HG03571 (cell line): ENCODE data around the gene HECW1.

Source experiments
- ATAC-seq: cut with Tn5 transposase; IDR thresholded peaks from one replicate; pipeline ENCODE4 v1.9.1; 2021; ENCODE audit not compliant: unreplicated experiment

HECW1 gene

DNA sequence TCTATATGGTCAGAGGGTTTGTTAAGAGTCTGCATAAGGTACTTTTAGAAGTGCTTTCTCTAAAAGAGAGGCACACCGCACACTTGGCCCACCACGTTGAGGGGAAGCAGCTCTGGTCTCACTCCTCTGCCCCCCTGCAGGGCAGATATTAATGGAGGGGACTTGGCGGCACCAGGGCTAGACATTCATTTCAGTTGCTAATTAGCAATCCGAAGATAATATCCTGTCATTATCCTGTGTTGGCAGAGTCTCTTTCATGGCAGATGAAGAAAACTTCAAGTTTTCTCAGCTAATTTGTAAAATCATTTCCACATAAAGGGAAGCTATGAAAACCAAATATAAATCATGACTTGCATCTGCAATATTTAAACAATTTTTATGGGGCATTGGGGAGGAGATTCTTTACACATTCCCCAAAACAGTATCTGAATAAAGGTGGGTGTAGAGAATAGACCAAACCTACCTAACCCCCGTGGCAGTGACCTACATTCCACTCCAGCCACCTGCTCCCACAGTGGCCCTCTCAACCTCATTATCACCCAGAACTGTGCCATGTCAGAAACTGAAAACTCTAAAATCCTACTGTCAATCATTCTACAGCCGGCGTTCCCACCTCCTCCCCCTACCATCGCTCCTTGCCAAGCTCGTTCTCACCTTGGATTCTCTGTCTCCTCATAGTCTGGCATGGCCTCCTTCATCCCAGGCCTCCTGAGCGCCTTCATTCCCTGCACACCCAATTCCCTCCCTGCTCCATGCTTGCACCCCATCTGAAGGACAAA is 416.3 kb downstream of the HECW1 start:
- no peak for ATAC-seq

DNA sequence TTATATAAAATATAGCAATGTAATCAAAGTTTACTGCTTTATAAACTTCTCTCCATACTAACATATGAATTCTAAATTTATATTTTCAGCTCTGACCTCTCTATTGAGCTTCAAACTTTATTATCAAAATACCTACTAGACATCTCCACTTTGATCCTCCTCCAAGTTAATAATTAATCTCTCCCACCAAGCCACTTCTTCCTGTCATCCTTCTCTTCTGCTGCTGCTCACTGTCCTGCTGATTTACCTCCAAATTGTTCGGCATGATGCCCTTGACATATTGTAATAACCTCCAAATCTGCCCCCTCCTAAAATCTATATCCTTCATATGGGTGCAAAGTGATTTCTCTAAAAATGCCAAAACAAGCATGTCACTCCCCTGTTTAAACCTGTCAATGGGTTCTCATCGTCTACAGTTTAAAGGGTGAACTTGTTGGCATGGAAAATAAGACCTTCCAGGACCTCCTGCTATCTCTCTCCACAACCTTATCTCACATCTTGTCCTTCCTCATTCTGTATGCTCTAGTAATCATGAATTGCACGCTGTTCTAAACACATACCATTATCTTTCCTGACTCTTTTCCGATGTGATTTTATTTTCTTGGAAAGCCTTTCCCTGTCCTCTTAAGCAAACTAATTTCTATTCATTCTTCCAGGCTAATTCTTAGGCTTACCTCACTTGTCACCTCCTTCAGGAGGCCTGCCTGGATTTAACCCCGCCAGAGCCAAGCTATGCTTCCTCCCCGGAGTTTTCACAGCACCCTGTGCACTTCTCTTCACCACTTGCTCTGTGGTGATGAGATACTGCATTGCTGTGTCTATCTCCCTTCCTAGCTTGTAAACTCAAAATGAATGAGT is 418.3 kb downstream of the HECW1 start:
- ATAC-seq = no peak

DNA sequence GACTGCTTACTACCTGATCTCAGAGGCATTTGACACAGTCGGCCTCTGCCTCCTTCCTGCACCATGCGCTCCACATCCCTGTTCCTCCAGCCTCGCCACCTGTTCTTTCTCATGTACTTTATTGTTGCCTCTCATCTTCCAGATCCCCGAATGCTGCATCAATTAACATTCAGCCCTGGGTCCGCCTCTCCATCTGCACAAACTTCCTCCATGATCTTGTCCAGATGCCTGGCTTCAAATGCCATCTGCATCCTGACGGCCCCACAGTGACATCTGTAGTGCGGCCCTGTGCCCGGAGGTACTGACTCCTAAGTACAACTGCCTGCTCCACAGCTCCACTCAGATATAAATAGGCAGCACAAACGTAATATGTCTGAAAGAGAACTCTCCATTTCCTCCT is 419.3 kb downstream of the HECW1 start:
- ATAC-seq = no peak

DNA sequence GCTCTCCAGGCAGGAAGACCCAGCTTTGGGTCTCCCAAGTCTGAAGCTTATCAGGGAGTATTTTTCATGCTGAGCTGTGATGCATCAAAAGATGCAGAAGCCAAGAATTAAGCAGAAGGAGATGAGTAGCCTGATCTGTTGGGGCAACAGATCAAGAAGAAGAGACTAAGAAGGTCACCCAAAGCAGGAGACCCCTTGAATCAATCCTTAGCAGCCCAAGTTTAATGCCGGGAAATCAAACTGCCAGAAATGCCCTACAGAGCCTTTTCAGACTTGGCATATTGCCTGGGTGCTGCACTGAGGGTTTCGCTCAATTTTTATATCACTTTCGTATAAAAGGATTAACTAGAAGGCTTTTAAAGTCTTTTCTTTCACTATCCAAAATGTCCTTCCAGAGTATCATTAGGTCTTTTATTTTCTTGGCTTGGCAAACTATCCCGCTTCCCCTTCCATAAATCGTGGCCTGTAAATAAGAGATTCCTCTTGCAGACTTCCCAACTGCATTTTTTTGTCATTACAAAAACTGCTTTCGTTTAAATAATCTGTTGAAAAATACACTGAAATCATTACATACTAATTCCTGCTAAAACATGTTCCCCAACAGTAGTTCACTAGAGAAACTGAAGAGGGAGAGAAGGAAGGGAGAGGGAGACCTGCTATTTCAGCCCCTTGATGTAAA is 421.5 kb downstream of the HECW1 start:
- ATAC-seq = no peak

DNA sequence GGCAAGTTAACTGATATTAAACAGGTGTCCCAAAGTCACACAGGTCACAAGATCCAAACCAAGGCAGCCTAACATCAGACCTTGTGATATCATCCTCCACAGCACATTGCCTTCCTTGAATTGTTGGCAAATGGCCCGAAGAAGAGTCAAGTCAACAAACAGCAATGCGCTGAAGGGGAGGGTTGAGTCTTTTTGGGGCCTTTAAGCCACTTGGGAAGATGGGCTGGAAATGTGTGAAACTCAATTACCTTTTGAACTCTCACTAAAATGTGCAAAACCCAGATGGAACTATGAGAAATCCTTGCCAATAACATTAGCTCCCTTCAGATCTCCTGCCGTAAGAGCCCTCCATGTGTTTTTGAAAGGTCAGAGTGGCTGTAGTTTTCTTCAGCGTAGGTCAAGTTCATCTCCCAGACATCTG is 422.6 kb downstream of the HECW1 start:
- no peak for ATAC-seq

DNA sequence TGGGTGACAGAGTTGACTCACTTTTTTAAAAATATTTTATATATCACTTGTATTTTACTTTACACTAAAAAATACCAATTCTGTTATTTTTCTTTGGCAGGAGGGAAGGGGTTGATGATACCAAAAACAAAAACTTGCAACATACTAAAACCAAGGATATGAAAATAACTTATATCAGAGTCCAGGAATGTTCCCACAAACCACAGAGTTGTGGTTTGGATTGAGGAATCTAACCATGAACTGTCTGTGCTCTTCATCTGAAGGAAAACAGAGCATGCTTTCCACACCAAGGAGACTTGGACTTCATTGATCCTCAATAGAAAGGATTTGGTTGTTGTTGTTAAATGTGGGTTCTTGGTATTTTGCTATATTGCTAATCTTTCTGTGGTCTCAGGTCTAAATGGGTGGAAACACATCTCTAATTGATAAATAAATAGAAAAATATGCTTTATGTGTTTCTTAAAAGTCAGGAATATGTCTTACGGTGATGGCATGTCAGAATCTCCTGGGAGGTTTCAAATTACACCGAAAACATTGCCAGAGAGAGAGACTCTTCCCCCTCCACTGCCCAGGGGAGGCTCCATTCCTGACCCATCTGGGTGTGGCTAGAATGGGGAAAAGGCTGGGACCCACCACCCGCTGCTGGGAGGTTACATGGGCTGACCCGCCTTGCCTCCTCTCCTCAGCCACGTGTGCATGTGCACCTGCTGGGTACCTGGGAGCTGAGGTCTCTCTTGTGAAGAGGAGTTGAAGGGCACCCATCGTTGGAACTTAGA is 423.6 kb downstream of the HECW1 start:
- ATAC-seq = no peak

GRCh38 chr7:43536773-43537172 is 424.3 kb downstream of the HECW1 start:
- ATAC-seq = no peak

DNA sequence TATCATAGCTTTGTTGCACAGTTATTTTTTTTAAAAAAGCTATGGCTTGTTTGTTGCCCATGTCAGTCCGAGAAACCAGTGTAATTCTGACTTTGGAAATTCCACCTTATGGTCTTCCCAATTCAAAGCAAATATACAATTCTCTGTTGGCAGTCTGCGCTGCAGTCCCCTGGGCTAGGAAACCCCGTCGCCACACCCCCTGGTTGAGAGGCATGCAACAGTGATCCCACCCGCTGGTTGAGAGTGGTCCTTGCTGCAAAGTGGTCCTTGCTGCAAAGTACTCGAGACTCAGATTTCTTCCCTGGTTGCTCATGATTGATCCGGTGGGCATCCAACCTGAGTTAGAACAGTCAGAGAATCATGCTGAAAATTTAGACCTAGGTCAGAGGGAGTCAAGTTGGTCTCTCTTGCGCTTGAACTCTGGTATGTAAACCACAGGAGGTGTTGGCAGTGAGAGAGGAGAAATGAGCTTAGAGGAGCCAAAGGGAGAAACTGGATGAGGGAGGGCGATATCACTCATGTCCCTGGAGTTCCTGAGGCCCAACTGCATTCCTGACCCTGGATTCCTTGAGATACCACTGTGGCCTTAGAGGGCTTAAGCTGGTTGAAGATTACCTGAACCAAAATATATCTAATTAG is 425.4 kb downstream of the HECW1 start:
- no peak for ATAC-seq

DNA sequence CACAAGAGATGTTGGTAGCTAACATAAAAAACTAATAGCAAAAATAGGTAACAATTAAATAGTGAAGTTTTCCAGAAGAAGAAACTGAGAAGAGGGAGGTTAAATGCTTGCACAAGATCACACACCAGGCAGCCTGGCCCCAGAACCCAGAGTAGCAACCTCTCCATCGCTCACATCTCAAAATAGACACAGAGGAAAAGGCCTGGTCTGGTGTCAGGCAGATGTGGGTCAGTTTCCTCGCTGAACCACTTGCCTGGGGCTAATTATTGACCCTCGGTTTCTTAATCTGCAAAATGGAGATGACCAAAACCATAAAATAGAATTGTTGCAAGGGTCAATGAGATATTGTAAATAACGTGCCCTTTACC is 425.9 kb downstream of the HECW1 start:
- ATAC-seq = no peak

GRCh38 chr7:43540471-43540870 is 428.0 kb downstream of the HECW1 start:
- ATAC-seq = no peak

DNA sequence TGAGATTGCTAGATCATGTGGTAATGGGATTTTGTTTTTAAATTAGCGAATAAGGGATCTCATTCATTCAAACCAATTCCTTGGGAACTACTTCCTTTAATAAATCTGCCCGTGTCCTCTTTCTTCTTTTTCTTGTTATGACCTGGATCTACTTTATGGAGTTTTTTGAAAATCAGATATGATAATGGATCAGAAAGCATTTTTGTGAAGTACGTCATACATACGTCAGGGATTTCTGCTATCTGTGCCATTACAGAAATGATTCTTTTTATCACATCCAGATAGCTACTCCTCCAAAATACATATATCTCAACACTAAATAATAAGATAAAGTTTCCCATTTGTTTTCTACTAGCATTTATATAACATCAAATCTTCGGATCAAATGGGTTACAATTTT is 430.3 kb downstream of the HECW1 start:
- ATAC-seq = no peak

DNA sequence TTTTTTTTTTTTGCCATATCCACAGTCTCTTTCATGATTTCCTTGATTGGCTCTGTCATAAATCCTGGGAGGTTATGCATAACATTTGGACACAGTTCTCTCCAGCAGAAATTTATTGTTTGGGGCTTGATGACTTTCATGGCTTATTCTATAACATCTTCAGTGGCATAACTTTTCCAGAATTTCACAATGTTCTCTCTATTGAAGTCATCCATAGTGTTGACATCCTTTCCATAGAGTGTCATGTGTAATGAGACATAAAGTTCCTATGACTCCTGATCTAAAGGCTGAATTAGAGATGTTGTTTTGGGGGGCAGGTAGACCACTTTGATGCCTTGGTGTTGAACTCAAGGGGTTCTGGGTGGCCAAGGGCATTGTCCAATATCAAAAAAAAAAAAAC is 433.8 kb downstream of the HECW1 start:
- no peak for ATAC-seq

GRCh38 chr7:43550427-43550826 is 438.0 kb downstream of the HECW1 start:
- no peak for ATAC-seq

- ATAC-seq = no peak
These were observed 439.7 kb downstream of the HECW1 start for GRCh38 chr7:43552122-43552521.

DNA sequence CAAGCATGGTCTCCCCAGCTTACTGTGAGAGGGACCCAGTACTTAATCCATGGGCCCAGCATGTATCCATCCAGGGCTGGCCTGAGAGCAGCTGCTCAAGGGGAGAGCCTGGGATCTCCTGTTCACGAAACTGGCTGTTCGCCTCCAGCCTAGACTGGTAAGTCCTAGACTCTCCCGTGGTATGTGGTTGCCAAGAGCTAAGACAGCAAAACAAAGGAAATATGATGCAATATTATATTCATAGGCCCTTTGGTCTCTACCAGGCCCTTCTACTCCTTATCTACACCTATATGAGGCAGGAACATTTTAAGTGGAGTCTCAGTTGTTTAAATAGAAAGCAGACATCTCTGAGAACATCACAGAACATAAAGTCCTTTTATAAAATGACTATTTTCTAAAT is 441.6 kb downstream of the HECW1 start:
- no peak for ATAC-seq

DNA sequence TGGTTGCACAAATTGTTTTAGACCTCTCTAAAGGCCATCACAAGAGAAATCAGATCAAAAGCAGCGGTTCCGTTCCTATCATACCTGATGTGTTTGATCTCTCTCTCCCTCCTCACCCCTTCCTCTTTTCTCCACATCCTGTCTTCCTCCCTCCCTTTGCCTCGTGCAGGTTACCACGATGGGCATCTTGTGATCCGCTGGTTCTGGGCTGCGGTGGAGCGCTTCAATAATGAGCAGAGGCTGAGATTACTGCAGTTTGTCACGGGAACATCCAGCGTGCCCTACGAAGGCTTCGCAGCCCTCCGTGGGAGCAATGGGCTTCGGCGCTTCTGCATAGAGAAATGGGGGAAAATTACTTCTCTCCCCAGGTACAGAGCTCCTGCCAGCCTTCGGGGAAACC is 442.0 kb downstream of the HECW1 start:
- ATAC-seq = no peak

GRCh38 chr7:43557831-43558495 is 445.5 kb downstream of the HECW1 start:
- ATAC-seq = no peak

GRCh38 chr7:43559171-43559945 is 446.9 kb downstream of the HECW1 start:
- ATAC-seq = no peak

DNA sequence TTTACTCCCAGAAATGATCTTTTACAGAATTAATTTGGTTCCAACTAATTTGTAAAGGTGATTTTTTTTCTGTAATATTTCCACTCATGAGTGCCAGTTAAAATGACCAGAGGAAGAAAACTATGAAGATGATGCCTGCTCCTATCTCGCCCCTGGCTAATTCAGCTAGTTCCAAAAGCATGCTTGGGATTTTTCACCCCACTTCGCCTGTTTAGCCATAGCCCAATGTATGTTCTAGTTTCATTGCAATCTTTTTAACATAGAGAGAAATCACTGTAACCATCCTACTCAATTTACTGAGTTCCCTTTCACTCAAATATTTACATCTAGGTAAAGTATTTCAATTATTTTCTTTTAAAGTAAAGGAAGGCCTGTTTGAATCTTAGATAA is 447.5 kb downstream of the HECW1 start:
- no peak for ATAC-seq
